IMR-90 (cell line): ENCODE results near the gene MAPKAP1. TPM values are rescaled to one million over a fixed set of nuclear protein-coding genes. Genes with fewer than 3 reads are reported as not detected.
A peak's percentile ranks its signal among the peaks of the same experiment; 100 is the strongest.

Experiments used
- ATAC-seq: fragments of 200-7000 bp; cut with Tn5 transposase; 2 replicates; pipeline ENCODE4 v1.9.1; 2020; ENCODE audit warnings: low read depth, mild to moderate bottlenecking, moderate library complexity
- BruUV-seq: library from RNA; stranded (reverse); fragments of 400-500 nt; replicated peaks from 2 replicates; lab custom pipeline; 2021; lab: Mats Ljungman, UMichigan
- CTCF ChIA-PET: fragments of 300-600 bp; formaldehyde crosslinking; extraction: SDS; loops from one replicate; lab custom pipeline; 2021; ENCODE audit warnings: antibody characterized with exemption; lab: Yijun Ruan, JAX
- POLR2A ChIA-PET: fragments of 300-600 bp; sonication (Branson Sonifier 250); formaldehyde crosslinking; loops from one replicate; lab custom pipeline; 2022; ENCODE audit warnings: antibody characterized with exemption; ENCODE audit not compliant: unreplicated experiment; lab: Charles Lee
- DNase-seq: peaks from one replicate; pipeline ENCODE4 v3.0.0; 2013
- H2AFZ ChIP-seq: replicated peaks from 2 replicates; pipeline ENCODE3; 2013; ENCODE audit warnings: low read length, mild to moderate bottlenecking; ENCODE audit not compliant: poor library complexity
- H2AK5ac ChIP-seq: 2 replicates; pipeline ENCODE4 v1.6.1; 2013; ENCODE audit warnings: low read depth, low read length, inconsistent platforms
- H2AK9ac ChIP-seq: replicated peaks from 2 replicates; pipeline ENCODE3; 2013; ENCODE audit warnings: mild to moderate bottlenecking, low read depth, low read length, moderate library complexity; ENCODE audit not compliant: poor library complexity
- H2BK120ac ChIP-seq: 2 replicates; pipeline ENCODE4 v1.6.1; 2013; ENCODE audit warnings: low read depth, low read length, inconsistent platforms
- H2BK15ac ChIP-seq: 3 replicates; pipeline ENCODE4 v1.6.1; 2013; ENCODE audit warnings: low read depth, low read length, inconsistent platforms
- H2BK20ac ChIP-seq: 2 replicates; pipeline ENCODE4 v1.6.1; 2013; ENCODE audit warnings: low read depth, mild to moderate bottlenecking, inconsistent platforms, low read length, moderate library complexity
- H2BK5ac ChIP-seq: 2 replicates; pipeline ENCODE4 v1.6.1; 2013; ENCODE audit warnings: mild to moderate bottlenecking, low read depth, low read length, inconsistent platforms; ENCODE audit not compliant: poor library complexity, severe bottlenecking
- H3K14ac ChIP-seq: replicated peaks from 2 replicates; pipeline ENCODE4 v1.6.1; 2013; ENCODE audit warnings: low read depth, low read length, inconsistent platforms
- H3K18ac ChIP-seq: 2 replicates; pipeline ENCODE4 v1.6.1; 2013; ENCODE audit warnings: low read depth, low read length, control low read depth
- H3K23ac ChIP-seq: 2 replicates; pipeline ENCODE4 v1.6.1; 2013; ENCODE audit warnings: low read depth, low read length, inconsistent platforms
- H3K27ac ChIP-seq: 2 replicates; pipeline ENCODE4 v1.5.1; 2013; ENCODE audit warnings: mild to moderate bottlenecking, control low read depth, low read length; ENCODE audit not compliant: insufficient read depth
- H3K27me3 ChIP-seq: 2 replicates; pipeline ENCODE4 v1.6.1; 2013; ENCODE audit warnings: low read length; ENCODE audit not compliant: control insufficient read depth, insufficient read depth
- H3K36me3 ChIP-seq: 2 replicates; pipeline ENCODE4 v1.6.1; 2013; ENCODE audit warnings: low read length, mixed read lengths; ENCODE audit not compliant: control insufficient read depth, insufficient read depth
- H3K4ac ChIP-seq: 2 replicates; pipeline ENCODE4 v1.6.1; 2013; ENCODE audit warnings: low read depth, low read length, inconsistent platforms
- H3K4me1 ChIP-seq: 2 replicates; pipeline ENCODE4 v1.6.1; 2013; ENCODE audit warnings: low read length, mixed read lengths; ENCODE audit not compliant: control insufficient read depth, insufficient read depth
- H3K4me2 ChIP-seq: 2 replicates; pipeline ENCODE4 v1.6.1; 2013; ENCODE audit warnings: low read depth, mild to moderate bottlenecking, control low read depth, low read length, moderate library complexity
- H3K4me3 ChIP-seq: 2 replicates; pipeline ENCODE4 v1.5.1; 2013; ENCODE audit warnings: low read depth, mild to moderate bottlenecking, control low read depth, low read length, moderate library complexity; ENCODE audit not compliant: insufficient read depth
- H3K56ac ChIP-seq: 2 replicates; pipeline ENCODE4 v1.6.1; 2013; ENCODE audit warnings: low read length, inconsistent platforms; ENCODE audit not compliant: insufficient read depth; ENCODE audit errors: extremely low read depth
- H3K79me1 ChIP-seq, 2 experiments: 2 replicates each; pipeline ENCODE4 v1.6.1; 2013; ENCODE audit warnings: low read length in 2 of 2, inconsistent platforms in 1 of 2, low read depth in 1 of 2
- H3K9ac ChIP-seq: 2 replicates; pipeline ENCODE4 v1.6.1; 2013; ENCODE audit warnings: low read depth, low read length, control low read depth
- H3K9me1 ChIP-seq: 2 replicates; pipeline ENCODE4 v1.6.1; 2013; ENCODE audit warnings: low read length, inconsistent platforms; ENCODE audit not compliant: insufficient read depth
- H3K9me3 ChIP-seq: 2 replicates; pipeline ENCODE4 v1.6.1; 2013; ENCODE audit warnings: low read length; ENCODE audit not compliant: control insufficient read depth, insufficient read depth
- H4K20me1 ChIP-seq: 2 replicates; pipeline ENCODE4 v1.6.1; 2013; ENCODE audit warnings: low read length, inconsistent platforms; ENCODE audit not compliant: insufficient read depth
- H4K5ac ChIP-seq: 2 replicates; pipeline ENCODE4 v1.6.1; 2013; ENCODE audit warnings: mild to moderate bottlenecking, low read depth, low read length, control low read depth
- H4K8ac ChIP-seq, 2 experiments: 2 replicates each; pipeline ENCODE4 v1.6.1; 2013; ENCODE audit warnings: low read depth in 2 of 2, low read length in 2 of 2, control low read depth in 1 of 2, inconsistent platforms in 1 of 2
- H4K91ac ChIP-seq: 2 replicates; pipeline ENCODE4 v1.6.1; 2013; ENCODE audit warnings: low read depth, low read length, inconsistent platforms; ENCODE audit not compliant: insufficient read depth
- BHLHE40 ChIP-seq: fragments of 150-350 bp; IDR thresholded peaks from 2 replicates; pipeline ENCODE4 v1.6.1; 2016; ENCODE audit warnings: mild to moderate bottlenecking, low read depth, low read length
- CEBPB ChIP-seq: IDR thresholded peaks from 2 replicates; pipeline ENCODE4 v1.6.1; 2012; ENCODE audit warnings: low read depth, low read length, improper control_type of control experiment
- CHD1 ChIP-seq: IDR thresholded peaks from 2 replicates; pipeline ENCODE4 v1.6.1; 2012; ENCODE audit warnings: low read depth, low read length, improper control_type of control experiment
- CTCF ChIP-seq: conservative IDR thresholded peaks from 2 replicates; pipeline ENCODE4 v1.5.1; 2012; ENCODE audit warnings: mild to moderate bottlenecking, low read depth, low read length, improper control_type of control experiment
- ELK1 ChIP-seq: fragments of 150-350 bp; IDR thresholded peaks from 2 replicates; pipeline ENCODE4 v1.6.1; 2016; ENCODE audit warnings: low read depth, mild to moderate bottlenecking, low read length, moderate library complexity, borderline replicate concordance
- FOS ChIP-seq: fragments of 150-350 bp; IDR thresholded peaks from 2 replicates; pipeline ENCODE4 v1.6.1; 2016; ENCODE audit warnings: low read depth, low read length
- MAZ ChIP-seq: IDR thresholded peaks from 2 replicates; pipeline ENCODE4 v1.6.1; 2012; ENCODE audit warnings: low read depth, mild to moderate bottlenecking, low read length, improper control_type of control experiment, moderate library complexity, borderline replicate concordance
- MXI1 ChIP-seq: IDR thresholded peaks from 2 replicates; pipeline ENCODE4 v1.6.1; 2012; ENCODE audit warnings: low read depth, mild to moderate bottlenecking, low read length, moderate library complexity, borderline replicate concordance
- NFE2L2 ChIP-seq: fragments of 150-350 bp; IDR thresholded peaks from 2 replicates; pipeline ENCODE4 v1.6.1; 2016; ENCODE audit warnings: low read depth, mild to moderate bottlenecking, low read length
- POLR2A ChIP-seq: IDR thresholded peaks from 2 replicates; pipeline ENCODE4 v1.6.1; 2012; ENCODE audit warnings: mild to moderate bottlenecking, low read depth, low read length
- RAD21 ChIP-seq: IDR thresholded peaks from 2 replicates; pipeline ENCODE4 v1.6.1; 2012; ENCODE audit warnings: low read length, improper control_type of control experiment
- RCOR1 ChIP-seq: IDR thresholded peaks from 2 replicates; pipeline ENCODE4 v1.6.1; 2012; ENCODE audit warnings: mild to moderate bottlenecking, low read length, improper control_type of control experiment; ENCODE audit not compliant: insufficient replicate concordance
- RFX5 ChIP-seq: IDR thresholded peaks from 2 replicates; pipeline ENCODE4 v1.8.0; 2012; ENCODE audit warnings: low read depth, mild to moderate bottlenecking, low read length, moderate library complexity
- SMC3 ChIP-seq: fragments of 150-350 bp; IDR thresholded peaks from 2 replicates; pipeline ENCODE4 v1.6.1; 2016; ENCODE audit warnings: low read depth, mild to moderate bottlenecking, antibody characterized with exemption, low read length, moderate library complexity
- USF2 ChIP-seq: fragments of 150-350 bp; IDR thresholded peaks from 2 replicates; pipeline ENCODE4 v1.6.1; 2017; ENCODE audit warnings: mild to moderate bottlenecking, antibody characterized with exemption, low read length, low read depth
- WGBS, 2 experiments: methylation state at CpG; one replicate each; pipeline versions ENCODE4 v1.1.5 to v1.1.7; 2013; ENCODE audit warnings: missing lambda C conversion rate in 2 of 2; ENCODE audit not compliant: insufficient read length in 1 of 2; ENCODE audit errors: extremely low coverage in 2 of 2; 5-methylcytosine and 5-hydroxymethylcytosine counted together
- dilution Hi-C: fragments of 300-500 bp; cut with HindIII; formaldehyde crosslinking; loops from one replicate; pipeline ENCODE4 v1.14.3; 2018; ENCODE audit warnings: low sequenced_read_pairs; ENCODE audit not compliant: unreplicated experiment
- in situ Hi-C: fragments of 300-500 bp; cut with MboI; formaldehyde crosslinking; loops from 3 replicates; pipeline ENCODE4 v1.14.3; 2019; ENCODE audit warnings: low sequenced_read_pairs, inconsistent platforms, mixed read lengths
- intact Hi-C: fragments of 100-400 bp; cut with micrococcal nuclease; formaldehyde crosslinking; loops from 2 replicates; pipeline ENCODE4 v1.10.0; 2022
- polyA plus RNA-seq, 3 experiments: library from polyadenylated mRNA; depleted of rRNA; stranded (reverse); fragments of >200 nt; gene quantifications; 2 replicates each; pipeline ENCODE4 v1.2.3, GENCODE V29; 2012; ENCODE audit warnings: low replicate concordance in 1 of 3
- total RNA-seq: library from RNA; depleted of rRNA; stranded (reverse); fragments of >200 nt; gene quantifications from 2 replicates; pipeline ENCODE4 v1.2.3, GENCODE V29; 2012

The MAPKAP1 gene
- total and polyA plus RNA-seq, 2 of the 4 experiments (the other 2 are of a cell fraction) = 87.2 to 158 TPM

- H2AK9ac ChIP-seq = no peak overlapping the region
- no peaks in the 10 kb centered on the region for H3K9me3 ChIP-seq
- no peak overlapping the region for H2AFZ ChIP-seq
- H4K91ac ChIP-seq = no peak overlapping the region
- in situ Hi-C loops (loop anchor here (10.0 kb wide), 1 partner anchor 228 kb away; no protein-coding TSS in a partner anchor), dilution Hi-C loops (no loop called here), intact Hi-C loops (loop anchor here (10.0 kb wide), 1 partner anchor 158 kb away; no protein-coding TSS in a partner anchor)
- peak overlapping the region; percentile 62 for H2AK5ac ChIP-seq
- H4K5ac ChIP-seq = no peak overlapping the region
- 0 out of 2 replicates have a peak overlapping the region, but pooled peaks have one; percentile 10 for H3K14ac ChIP-seq
- no peak overlapping the region for H2BK120ac ChIP-seq
- peaks cover 20% of the 10 kb centered on the region for H3K9me1 ChIP-seq
- WGBS, 2 experiments = 100% methylated on average over 2 of the region's 4 CpGs; no CpG with 5 or more reads in 1 of the 2 experiments
- no peak overlapping the region for H3K4me3 ChIP-seq
- no TSS peak for BruUV-seq
- H3K4ac ChIP-seq = no peak overlapping the region
- peaks cover 67% of the 10 kb centered on the region for H4K20me1 ChIP-seq
- peaks cover 7% of the 10 kb centered on the region for H3K4me1 ChIP-seq
- ATAC-seq (no peak), DNase-seq (peak; percentile 22)
- H3K36me3 ChIP-seq = no peaks in the 10 kb centered on the region
- H3K27ac ChIP-seq = no peak overlapping the region
- no peak overlapping the region for H2BK15ac ChIP-seq
- no peak overlapping the region for H4K8ac ChIP-seq
- no peak overlapping the region for H3K9ac ChIP-seq
- H2BK20ac ChIP-seq = no peak overlapping the region
- no peak overlapping the region; the same call in 1 of the 2 replicates for H3K23ac ChIP-seq
- no peak overlapping the region for H3K18ac ChIP-seq
- no peak overlapping the region for H3K4me2 ChIP-seq
- peaks cover 59 to 72% of the 10 kb centered on the region in 2 experiments for H3K79me1 ChIP-seq
- H3K27me3 ChIP-seq = no peaks in the 10 kb centered on the region
- no peak overlapping the region for H3K56ac ChIP-seq
- POLR2A ChIA-PET = no interaction called here
- H2BK5ac ChIP-seq = no peak overlapping the region
- CTCF ChIA-PET = no interaction called here
- TF ChIP-seq NFE2L2 (no peak), CEBPB (no peak), POLR2A (no peak), CTCF (no peak), BHLHE40 (no peak), SMC3 (no peak), MAZ (no peak), RFX5 (no peak), ELK1 (no peak), RCOR1 (no peak), FOS (no peak), USF2 (no peak), CHD1 (no peak), MXI1 (no peak), RAD21 (no peak)
Observed at GRCh38 chr9:125632321-125633115, 74.5 kb downstream of the MAPKAP1 start.
